ENCODE measurements around the gene PLPP7.
A peak's percentile ranks its signal among the peaks of the same experiment; 100 is the strongest.
"Not testable (repeated sequence)": the region's sequence is repeated elsewhere in the genome, so short reads cannot be mapped to it uniquely, and the experiment has no call there.

PLPP7 gene

DNA sequence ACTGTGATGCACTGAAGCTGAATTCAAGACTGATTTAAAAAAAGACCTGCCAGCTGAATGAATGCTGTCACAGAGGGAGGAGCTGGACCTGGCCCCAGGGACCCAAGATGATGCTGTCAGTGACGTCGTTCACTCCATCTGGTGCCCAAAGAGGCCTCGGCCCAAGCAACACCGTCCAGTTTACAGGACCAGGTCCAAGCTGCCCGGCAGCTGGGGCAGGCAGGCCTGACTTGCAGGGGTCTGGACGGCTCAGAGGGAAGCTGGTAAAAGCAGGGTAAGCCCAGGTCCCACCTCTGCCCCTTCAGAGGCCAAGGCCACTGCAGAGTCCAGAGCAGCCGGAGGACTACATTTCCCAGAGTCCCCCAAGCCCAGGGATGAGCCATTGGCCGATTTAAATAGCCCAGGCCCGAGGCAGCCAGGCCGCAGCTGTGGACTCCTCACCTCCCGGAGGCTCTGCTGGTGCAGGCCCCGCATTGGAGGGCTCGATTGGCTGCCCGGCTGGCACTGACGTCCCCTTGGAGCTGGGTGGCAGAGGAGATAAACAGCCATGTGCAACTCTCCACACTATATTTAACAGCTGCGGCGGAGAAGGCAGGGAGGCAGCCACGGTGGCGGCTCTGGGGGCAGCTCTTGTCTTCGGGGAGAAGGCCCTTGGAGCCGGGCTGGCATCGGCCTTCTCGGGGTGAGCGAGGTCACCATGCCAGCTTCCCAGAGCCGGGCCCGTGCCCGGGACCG lies at the start of gene PLPP7:
TSS of gene PLPP7 (plus strand) at position 423 of the 735 bp plus-strand sequence. CDS start at position 698, 275 bp downstream.
- DNase-seq (ENCODE audit: low spot score) = peak; percentile 90

DNA sequence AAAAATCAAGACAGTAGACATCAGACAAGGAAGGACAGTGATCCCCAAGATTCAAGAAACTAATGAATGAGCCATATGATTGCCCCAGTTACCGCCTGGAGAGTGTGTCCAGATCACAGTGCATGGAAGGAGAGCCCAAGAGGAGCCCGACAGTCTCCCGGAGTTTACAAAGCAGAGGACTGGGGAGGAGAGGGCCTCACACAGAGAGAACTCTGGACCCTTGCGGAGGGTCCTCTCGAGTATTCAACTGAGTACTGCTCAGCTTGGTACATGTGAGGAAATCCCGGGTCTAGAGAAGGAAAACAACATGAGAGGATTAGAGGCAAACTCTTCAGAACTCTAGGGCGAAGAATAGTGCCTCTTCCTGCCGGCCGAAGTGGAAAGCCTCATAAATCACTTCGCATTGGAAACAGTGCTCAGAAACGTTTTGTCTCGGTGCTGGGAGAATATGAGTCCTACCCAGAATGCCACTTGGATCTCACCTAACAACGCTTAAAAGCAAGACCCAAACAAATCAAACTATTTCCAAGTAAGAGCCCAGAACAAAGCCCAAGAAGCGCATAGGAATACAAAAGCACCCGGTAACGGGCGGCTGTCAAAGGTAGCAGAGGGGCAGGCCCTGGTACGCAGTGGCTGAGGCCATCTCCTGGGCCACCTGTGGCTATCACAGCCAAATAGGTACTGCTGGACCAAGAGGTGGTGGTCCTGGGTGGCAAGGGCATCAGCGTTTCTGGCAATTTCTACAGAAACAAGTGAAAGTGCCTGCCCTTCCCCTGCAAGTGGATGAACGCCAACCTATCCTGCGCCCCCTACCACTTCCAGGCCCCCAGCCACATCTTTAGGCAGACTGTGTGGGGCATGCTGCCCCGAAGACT lies 49.2 kb upstream of the PLPP7 start:
- DNase-seq (ENCODE audit: low spot score) = no peak

DNA sequence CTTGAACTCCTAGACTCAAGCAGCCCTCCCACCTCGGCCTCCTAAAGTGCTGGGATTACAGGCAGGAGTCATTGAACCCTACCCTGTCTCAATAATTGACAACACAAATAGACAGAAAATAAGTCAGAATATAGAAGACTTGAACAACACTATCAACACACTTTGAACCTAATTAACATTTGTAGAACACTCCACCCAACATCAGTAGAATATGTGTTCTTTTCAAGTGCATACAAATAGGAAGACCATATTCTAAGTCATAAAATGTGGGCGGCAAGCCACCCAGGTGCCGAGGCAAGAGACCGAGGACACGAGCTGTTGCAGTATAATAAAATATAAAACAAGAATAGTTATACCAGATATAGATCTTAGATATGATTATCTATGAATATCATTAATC lies 45.2 kb upstream of the PLPP7 start:
- not testable (repeated sequence) for DNase-seq (ENCODE audit: low spot score)

DNA sequence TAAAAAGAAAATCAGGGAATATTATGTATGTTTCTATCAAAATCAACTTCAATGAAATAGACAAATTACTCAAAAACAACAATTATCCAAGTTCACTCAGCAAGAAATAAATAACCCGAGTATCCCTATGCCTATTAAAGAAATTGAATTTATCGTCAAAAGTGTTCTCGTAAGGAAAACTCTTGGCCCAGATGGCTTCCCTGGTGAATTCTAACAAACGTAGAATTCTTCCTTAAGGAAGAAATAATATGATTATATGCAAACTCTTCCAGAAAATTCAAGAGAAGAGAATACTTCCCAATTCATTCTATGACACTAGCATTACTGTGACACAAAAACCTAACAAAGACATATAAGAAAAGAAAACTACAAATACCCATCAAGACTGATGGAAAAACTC lies 42.9 kb upstream of the PLPP7 start:
- no peak for DNase-seq (ENCODE audit: low spot score)

DNA sequence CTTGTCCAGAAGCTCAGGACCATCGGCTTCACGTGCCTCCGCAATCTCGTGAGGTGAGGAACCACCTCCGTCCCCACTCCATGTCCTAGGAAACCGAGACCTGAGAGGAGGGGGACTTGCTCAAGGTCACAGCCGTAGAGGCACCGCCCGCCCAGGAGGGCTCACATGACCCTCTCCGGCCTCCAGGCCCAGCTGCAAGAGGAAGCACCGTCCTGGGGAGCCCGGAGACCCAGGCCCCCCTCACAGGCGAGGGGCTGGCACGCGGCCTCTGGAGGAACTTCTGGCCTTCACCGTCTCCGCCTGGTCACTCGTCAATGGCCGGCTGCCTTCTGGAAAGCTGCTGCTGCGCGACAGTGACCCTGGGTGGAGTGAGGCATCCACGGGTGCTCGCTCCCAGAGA lies 37.4 kb upstream of the PLPP7 start:
- DNase-seq (ENCODE audit: low spot score) = no peak

DNA sequence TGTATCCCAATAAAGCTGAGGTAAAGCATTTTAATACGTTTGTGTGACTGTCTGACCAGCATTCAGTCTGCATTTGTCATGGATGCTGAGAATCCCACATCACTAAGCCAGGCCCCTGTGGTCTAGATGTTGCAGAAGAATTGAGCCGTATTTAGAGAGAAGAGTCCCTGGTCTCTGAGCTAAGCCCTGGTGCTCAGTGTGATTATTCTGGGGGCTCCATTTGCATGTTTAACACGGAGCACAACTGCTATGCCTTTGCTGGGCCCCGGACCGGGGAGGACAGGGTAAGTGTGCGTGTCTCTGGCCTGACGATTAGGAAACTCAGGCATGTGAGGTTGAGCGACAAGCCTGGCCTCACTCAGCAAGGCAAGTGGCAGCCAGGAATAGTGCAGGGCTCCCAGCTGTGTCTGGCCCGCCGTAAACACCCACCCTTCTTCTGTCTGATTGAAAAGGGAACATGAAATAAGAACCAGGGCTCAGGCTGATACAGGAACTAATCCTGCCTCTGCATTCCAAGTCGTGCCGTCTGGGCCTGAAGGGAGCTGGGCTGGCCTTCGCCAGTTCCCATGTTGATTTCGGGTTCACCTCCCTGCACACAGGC lies 35.5 kb upstream of the PLPP7 start:
- peak; percentile 60 for DNase-seq (ENCODE audit: low spot score)

DNA sequence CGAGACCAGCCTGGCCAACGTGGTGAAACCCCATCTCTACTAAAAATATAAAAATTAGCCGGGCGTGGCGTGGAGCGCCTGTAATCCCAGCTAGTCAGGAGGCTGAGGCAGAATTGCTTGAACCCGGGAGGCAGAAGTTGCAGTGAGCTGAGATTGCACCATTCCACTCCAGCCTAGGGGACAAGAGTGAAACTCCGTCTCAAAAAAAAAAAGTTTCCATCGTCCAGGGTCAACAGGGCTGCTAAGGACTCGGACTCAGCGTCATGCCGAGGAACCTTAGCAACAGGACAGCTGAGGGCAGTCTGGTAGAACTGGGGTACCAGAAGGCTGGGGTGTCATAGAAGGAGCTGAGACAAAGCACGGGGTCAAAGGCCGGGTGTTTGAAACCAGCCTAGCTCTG lies 34.9 kb upstream of the PLPP7 start:
- no peak for DNase-seq (ENCODE audit: low spot score)

DNA sequence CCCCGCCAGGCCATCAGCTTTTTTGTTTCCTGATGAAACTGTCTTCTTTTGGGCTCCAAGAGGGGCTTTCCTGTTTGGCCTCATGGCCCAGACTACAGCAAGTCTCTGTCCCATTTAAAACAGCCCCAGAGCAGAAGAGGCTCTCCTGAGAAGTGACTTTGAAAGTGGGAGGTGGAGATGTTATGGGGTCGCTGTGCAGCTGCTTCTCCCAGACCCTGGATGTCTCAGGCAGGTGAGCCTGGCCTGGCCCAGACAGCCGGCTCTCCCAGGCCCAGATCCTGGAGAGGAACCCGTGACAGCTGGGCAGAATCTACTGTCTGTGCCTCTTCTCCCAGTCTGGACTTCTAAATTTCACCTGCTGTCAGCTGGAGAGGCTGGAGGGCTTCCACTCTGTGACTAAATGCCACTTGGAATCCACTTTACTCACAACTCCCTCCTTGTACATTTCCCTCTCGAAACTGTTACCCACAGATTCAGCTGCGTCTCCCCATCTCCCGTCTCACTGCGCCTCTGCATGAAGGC lies 33.8 kb upstream of the PLPP7 start:
- no peak for DNase-seq (ENCODE audit: low spot score)

DNA sequence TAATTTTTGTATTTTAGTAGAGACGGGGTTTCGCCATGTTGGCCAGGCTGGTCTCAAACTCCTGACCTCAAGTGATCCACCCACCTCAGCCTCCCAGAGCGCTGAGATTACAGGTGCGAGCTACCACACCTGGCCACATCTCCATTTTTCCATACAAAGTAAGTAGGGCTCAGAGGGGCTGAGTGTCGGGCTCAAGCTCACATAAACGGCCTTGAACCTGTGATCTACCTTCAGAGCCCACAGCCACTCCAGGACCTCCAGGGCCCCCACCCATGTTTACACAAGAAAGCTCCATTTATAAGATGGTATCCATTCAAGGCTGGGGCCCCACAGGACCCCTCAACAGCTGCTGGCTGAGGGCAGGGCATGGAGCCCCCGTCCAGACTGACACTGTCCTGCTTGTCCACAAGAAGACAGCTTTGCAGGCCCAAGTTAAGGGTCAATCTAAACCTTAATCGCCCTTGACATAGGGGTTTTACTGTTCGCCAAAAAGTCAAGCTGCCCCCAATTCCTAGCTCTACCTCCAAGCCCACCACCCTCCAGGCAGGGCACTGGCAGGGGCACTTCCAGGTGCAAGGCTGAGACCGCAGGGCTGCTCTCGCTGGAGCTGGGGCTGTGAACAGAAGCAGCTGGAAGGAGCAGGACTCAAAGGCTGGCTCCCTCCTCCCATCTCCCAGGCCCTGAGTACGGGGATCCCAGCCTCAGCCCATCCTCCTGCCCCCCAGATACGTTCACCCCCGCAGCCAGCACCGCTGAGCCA lies 32.1 kb upstream of the PLPP7 start:
- DNase-seq (ENCODE audit: low spot score) = no peak

DNA sequence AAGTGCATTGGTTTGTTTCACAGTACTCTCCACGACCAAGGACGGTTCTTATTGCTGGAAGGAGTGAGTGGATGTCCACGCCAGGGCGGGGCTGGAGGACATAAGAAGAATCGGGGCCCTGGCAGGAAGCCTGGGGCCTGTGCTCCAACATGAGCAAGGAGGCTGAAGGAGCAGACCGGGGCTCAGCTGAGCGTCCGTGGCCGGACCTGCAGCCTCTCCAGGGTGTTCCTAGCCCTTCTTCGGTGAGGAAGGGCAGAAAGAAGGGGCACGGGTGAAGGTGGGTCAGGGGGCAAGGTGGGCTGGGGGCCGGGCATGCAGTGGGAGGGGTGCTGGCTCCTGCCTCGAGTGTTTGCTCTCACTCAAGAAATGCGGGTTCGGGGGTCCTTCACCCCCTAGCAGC lies 31.3 kb upstream of the PLPP7 start:
- no peak for DNase-seq (ENCODE audit: low spot score)

DNA sequence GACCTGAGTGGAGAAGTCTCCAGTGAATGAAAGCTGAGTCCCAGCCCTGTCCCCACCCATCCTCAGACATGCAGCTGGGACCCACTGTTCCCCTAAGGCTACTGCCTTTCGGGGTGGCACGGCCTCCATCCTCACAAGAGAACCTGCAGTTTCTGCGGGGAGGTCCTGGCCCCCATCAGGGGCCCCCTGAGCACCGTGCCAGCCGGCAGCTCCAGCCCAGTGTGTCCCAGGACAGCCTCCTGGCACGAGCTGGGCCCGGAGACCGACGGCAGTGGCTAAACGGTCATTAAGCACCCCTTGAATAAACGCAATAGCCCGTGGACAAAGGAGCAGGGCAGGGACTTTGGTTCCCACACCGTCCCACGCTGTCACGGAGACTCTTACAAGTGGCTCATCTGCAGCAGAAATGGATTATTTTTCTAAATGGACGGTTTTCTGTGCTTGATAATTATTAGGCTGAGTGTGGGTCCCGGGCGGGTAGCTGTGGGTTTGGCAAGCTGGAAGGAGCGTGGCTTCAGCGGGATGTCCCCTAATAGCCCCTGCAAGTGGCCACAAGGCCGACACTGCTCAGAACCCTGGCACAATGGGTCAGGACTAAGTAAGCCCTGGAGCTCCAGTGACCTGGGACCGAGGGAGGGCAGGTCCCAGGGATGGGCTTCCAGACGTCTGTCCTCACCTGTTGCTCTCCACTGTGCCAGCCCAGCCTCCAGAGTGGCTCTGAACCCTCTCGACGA lies 30.7 kb upstream of the PLPP7 start:
- no peak for DNase-seq (ENCODE audit: low spot score)

DNA sequence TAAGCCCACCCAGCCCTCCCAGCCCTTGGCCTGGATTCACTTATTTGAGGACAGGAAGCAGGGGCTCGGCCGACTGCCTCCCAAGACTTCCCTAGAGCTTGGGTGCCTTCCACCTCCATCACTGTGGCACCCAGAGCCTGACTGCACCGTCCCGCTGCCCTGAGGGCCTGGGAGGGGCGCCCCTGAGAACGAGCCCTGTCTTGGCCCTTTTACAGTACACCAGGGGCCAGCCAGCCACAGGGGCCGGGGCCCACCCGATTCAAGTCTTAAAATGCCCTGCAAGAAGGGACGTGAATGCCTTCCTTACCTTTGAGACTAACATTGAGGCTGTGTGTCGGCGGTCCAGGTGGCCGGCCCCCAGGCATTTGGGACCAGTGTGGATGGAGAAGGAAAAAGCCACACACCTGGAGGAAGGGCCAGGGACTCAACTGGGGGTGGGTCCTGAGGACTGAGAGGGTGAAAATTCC lies 30.1 kb upstream of the PLPP7 start:
- DNase-seq (ENCODE audit: low spot score) = no peak

DNA sequence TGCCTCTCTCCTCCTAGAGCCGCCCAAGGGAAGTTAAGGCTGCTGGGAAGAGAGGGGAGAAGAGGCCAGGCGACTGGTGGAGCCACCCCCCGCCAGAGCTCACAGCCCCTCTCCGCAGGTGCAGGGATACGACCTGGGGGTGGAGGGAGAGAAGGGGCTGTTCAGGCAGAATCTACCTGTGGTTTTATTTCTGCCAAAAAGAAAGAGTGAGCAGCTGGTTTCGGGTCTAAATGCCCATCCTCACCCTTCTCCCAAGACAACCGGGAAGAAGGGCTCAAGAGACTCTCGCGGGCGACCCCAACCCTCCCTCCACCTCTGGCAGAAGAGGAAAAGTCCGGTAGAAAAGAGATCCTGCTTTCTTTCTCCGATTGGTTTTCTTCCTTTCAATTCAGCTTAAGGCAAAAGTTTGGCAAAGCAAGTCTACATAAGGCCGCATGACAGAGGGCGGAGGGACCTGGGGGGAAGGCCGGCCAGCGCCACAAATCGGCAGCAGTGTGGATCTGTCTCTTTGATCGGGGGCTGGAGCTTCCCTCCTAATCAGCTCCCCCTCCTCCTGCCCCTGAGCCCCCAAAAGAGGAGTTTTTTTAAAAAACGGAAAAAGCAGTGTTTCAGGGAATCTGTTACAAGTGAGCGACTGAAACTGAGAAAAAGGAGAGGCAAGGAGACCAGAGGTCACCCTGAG lies 29.5 kb upstream of the PLPP7 start:
- no peak for DNase-seq (ENCODE audit: low spot score)

DNA sequence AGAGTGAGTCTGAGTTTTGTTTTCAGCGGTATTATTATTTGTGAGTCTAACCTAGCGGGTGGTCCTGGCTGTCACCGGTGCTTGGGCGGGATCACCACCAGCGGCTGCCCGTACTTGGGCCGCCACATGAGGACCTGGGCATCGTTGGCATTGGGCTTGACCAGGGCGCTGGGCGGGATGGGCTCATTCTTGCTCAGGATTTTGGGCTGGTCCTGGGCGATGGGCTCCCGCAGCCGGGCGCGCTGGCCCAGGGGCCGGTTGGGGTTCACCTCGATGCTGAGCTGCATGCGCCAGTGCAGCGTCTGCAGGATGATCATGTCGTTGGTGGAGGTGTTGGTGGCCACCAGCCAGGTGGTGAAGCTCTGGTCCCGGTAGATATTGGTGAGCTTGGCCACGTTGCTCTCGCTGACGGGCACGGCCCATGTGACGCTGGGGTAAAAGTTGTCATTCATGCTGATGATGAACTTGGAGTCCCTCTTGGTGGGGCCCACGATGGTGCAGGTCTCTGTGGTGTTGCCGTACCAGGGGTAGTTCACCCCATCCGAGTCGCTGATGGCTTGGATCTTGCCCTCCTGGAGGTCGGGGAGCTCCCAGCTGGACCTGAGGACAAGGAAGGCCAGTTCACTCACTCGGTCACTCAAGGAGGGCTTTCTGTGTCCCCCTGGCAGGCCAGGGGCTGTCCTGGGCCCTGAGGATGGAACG lies 28.6 kb upstream of the PLPP7 start:
- DNase-seq (ENCODE audit: low spot score) = no peak

DNA sequence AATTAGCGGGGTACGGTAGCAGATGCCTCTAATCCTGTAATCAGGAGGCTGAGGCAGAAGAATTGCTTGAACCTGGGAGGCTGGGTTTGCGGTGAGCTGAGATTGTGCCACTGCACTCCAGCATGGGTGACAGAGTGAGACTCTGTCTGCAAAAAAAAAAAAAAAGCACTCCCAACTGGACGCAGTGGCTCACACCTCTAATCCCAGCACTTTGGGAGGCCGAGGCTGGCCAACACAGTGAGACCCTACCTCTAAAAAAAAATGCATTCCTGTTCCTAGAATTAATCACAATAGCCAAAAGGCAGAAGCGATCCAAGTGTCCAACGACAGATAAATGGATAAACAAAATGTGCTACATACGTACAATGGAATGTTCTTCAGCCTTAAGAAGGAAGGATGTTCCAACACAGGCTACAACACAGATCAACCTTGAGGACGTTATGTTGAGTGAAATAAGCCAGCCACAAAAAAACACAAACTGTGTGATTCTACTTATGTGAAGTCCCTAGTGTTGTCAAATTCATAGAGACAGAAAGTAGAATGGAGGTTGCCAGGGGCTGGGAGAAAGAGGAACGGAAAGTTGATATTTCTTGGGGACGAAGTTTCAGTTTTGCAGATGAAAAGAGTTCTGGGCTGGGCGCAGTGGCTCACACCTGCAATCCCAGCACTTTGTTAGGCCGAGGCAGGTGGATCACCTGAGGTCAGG lies 27.0 kb upstream of the PLPP7 start:
- no peak for DNase-seq (ENCODE audit: low spot score)

DNA sequence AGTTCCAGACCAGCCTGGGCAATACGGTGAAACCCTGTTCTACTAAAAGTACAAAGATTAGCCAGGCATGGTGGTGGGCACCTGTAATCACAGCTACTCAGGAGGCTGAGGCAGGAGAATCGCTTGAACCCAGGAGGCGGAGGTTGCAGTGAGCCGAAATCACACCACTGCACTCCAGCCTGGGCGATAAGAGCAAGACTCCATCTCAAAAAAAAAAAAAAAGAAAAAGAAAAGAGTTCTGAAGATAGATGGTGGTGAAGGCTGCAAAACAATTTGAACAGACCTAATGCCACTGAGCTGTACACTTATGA lies 26.5 kb upstream of the PLPP7 start:
- DNase-seq (ENCODE audit: low spot score) = not testable (repeated sequence)

DNA sequence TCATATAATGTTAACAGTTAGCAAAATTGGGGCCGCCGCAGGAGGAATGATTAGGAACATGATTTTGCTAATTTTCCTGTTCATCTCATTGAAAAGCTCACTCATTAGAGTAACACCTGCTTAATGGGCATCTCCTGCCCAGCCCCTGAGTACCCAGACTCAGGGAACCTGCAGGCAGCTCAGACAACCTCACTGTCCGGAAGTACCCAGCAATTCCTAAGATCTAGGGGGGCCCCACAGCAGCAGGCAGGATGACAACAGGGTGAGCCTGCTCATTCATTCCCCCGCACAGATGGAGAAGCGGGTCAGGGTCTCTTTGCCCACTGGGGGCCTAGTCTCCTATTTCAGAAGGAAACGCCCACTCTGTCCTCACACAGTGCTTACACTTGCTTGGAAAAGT lies 25.8 kb upstream of the PLPP7 start:
- DNase-seq (ENCODE audit: low spot score) = no peak

DNA sequence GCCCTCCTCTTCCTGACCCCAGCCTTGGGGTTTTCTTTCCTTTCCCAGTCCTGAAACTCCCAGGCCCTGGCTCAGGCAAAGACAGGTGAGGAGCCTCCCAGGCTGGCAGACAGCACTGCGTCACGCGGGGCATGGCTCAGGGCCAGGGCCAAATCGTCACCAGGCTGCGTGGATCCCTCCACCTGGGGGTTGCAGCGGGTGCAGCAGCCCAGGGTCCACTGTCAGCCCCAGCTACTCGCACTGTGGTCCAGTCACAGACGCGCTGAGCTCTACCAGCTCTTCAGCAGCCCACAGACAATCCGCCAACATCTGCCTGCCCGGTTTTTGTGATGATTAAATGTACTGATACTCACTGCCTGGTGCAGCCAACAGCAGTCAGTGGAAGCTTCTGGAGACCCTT lies 25.3 kb upstream of the PLPP7 start:
- DNase-seq (ENCODE audit: low spot score) = no peak

Measured in AG20443 (cell line).